Measurements from ENCODE around the gene RPS18. TPM values are rescaled to one million over a fixed set of nuclear protein-coding genes. Genes with fewer than 3 reads are reported as not detected.

The RPS18 gene
- total RNA-seq, 5 donors from 2014 or later (not counting 1 experiment from before 2014, with no cell fraction given) = 3,249 to 4,871 (median 4,590) TPM

DNA sequence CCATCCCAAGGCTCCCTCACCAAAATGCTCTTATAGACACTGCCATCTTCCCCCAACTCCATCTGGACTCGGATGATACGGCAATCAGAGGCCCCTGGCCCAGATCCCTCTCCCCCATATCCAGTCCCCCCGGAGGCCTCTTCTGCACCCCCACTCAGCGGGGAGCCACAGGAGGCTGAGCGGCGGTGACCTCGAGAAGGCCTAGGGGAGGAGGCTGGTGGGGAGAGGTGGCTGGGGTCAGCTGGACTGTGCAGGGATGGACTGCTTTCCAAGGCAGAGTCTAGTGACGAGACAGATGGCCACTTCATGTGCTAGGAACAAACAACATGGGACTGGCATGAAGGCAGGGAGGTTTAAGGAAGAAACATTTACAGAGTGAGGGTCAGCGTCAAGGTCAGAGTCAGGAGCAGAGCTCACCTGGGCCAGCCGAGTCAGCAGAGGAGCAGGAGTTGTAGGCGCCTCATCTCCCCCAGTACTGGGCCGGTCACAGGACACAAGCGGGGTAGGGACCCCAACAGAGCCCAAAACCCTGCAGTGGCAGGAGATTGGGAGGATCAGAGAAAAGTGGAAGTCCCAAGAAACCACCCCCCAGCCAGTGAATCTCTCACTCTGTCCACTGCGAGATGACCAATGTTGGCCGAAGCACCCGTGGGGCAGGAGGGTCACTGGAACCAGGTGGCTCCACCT lies 21.3 kb downstream of the RPS18 start:
- ATAC-seq (replicated peaks in 1 of 4) (no peak), DNase-seq (no peak)
- Mint-ChIP-seq H3K27me3 (no peaks in the 10 kb centered on the region), H3K4me3 (no peak overlapping the region), H3K36me3 (peaks cover 33% of the 10 kb centered on the region), H3K9me3 (no peaks in the 10 kb centered on the region), H3K4me1 (peaks cover 44 to 55% (median 48%) of the 10 kb centered on the region in 3 donors), H3K27ac (no peak overlapping the region)
- 100% methylated on average over 3 of the region's 16 CpGs for WGBS (ENCODE audit: insufficient coverage)
- H3K27me3 ChIP-seq (replicated peaks in 1 of 2; ENCODE audit: control insufficient read depth in 2 of 2, extremely low read depth in 1 of 2, insufficient read depth in 2 of 2, low read length in 1 of 2) = no peaks in the 10 kb centered on the region
- ChIA-PET CTCF (no interaction called here), POLR2A (no interaction called here)
- peaks cover 15 to 38% of the 10 kb centered on the region in 2 experiments for H3K4me1 ChIP-seq (ENCODE audit: control insufficient read depth in 1 of 2, extremely low read depth in 1 of 2, insufficient read depth in 2 of 2, low read length in 2 of 2)
- H3K9me3 ChIP-seq = no peaks in the 10 kb centered on the region
- no peak overlapping the region for H3K27ac ChIP-seq (ENCODE audit: low read length)
- no peak overlapping the region for H3K4me3 ChIP-seq (ENCODE audit: control insufficient read depth in 1 of 2, extremely low read depth in 1 of 2, low read length in 1 of 2)
- peaks cover 3 to 61% of the 10 kb centered on the region in 2 donors for H3K36me3 ChIP-seq (ENCODE audit: control insufficient read depth in 2 of 2, extremely low read depth in 1 of 2, insufficient read depth in 1 of 2, low read length in 1 of 2)

DNA sequence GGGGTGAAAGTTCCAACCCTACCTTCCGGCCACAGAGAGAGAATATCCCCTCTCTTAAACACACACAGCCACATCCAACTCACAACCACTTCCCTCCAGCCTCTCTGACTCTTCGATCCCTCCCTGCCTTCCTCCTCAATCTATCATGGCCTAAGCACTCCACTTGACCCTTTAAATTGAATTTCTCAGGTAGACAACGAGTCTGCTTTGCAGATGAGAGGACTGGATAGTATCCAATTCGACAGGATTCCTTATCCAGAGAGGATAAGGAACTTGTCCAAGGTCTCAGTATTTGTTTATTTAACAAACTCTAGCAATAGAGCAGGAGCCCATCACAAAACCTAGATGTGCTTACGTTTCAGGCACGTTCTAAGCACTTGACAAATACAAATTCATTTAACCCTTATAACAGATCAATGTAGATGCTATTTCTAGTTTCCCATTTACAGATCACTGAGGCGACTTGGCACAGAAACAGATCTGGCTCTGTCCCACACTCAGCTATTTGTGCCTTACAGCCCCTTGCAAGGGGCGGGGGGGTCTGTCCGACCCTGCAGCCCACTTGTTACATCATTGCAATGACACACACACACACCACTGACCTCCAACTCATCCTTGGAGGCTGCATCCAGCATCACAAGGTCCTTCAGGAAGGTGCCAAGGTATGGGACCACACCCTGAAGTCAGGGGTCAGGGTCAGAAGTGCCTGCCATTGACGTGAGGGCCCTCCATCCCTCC lies 22.4 kb downstream of the RPS18 start:
- peaks cover 38 to 47% (median 41%) of the 10 kb centered on the region in 3 donors for H3K4me1 Mint-ChIP-seq
- no peaks in the 10 kb centered on the region for H3K27me3 Mint-ChIP-seq
- H3K27ac ChIP-seq (ENCODE audit: low read length) = no peak overlapping the region
- POLR2A ChIA-PET = no interaction called here
- no peak overlapping the region for H3K4me3 Mint-ChIP-seq
- CTCF ChIA-PET = no interaction called here
- DNase-seq (no peak), ATAC-seq (replicated peaks in 1 of 4) (no peak)
- peaks cover 30% of the 10 kb centered on the region for H3K36me3 Mint-ChIP-seq
- H3K9me3 ChIP-seq = no peaks in the 10 kb centered on the region
- no peaks in the 10 kb centered on the region for H3K9me3 Mint-ChIP-seq
- H3K27me3 ChIP-seq (replicated peaks in 1 of 2; ENCODE audit: control insufficient read depth in 2 of 2, extremely low read depth in 1 of 2, insufficient read depth in 2 of 2, low read length in 1 of 2) = no peaks in the 10 kb centered on the region
- peaks cover 3 to 61% of the 10 kb centered on the region in 2 donors for H3K36me3 ChIP-seq (ENCODE audit: control insufficient read depth in 2 of 2, extremely low read depth in 1 of 2, insufficient read depth in 1 of 2, low read length in 1 of 2)
- peaks cover 13 to 31% of the 10 kb centered on the region in 2 experiments for H3K4me1 ChIP-seq (ENCODE audit: control insufficient read depth in 1 of 2, extremely low read depth in 1 of 2, insufficient read depth in 2 of 2, low read length in 2 of 2)
- WGBS (ENCODE audit: insufficient coverage) = 97% methylated on average over 8 of the region's 10 CpGs
- H3K27ac Mint-ChIP-seq = peak overlapping the region; percentile 41 to 49
- no peak overlapping the region for H3K4me3 ChIP-seq (ENCODE audit: control insufficient read depth in 1 of 2, extremely low read depth in 1 of 2, low read length in 1 of 2)

DNA sequence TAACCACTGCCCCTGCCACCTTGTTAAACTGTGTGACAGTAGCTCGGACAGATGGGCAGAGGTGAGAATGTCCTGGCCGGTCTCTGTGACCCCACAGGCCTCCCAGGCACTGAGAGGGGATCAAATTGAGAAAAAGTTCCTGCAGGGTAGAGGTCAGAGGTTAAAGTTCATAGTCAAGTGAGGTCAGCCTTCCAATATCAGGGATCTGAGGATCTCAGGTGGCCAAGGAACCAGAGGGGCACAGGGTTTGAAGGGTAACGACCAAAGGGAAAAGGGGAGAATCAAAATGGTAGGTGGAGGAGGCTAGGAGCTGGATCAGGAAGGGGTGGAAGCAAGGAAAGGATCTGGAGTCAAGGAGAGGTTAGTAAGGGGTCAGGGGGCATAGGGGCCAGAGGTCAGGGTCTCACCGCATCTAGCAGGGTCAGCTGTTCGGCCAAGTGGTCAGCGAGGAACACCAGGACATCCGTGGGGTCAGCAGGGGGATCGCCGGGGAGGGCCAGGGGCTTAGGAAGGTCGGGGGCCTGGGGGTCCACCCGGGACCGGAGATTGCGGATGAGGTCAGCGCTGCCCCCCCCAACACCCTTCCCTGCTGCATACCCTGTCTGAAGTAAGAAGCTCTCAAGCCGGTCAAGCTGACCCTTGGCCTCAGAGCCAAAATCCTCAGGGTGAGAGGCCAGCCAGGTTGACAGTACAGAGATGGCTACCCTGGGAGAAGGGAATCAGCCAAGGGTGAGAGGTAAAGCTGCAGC lies 23.9 kb downstream of the RPS18 start:
- Mint-ChIP-seq H3K4me3 (peak overlapping the region in 1 of 3 donors; percentile 15), H3K27ac (peak overlapping the region; percentile 55 to 80), H3K9me3 (no peaks in the 10 kb centered on the region), H3K4me1 (peaks cover 33 to 47% (median 38%) of the 10 kb centered on the region in 3 donors), H3K36me3 (peaks cover 33% of the 10 kb centered on the region), H3K27me3 (no peaks in the 10 kb centered on the region)
- H3K4me1 ChIP-seq (ENCODE audit: control insufficient read depth in 1 of 2, extremely low read depth in 1 of 2, insufficient read depth in 2 of 2, low read length in 2 of 2) = peaks cover 7 to 33% of the 10 kb centered on the region in 2 experiments
- DNase-seq = no peak
- WGBS (ENCODE audit: insufficient coverage) = 87% methylated on average over 6 of the region's 15 CpGs
- ChIA-PET POLR2A (interaction anchor here in 1 of 2 donors (0.5 to 1.2 kb wide), 2 partner anchors 13 to 85 kb away, joined by 3 to 4 read pairs; no protein-coding TSS in a partner anchor), CTCF (interaction anchor here in 1 of 2 donors (1.0 kb wide), 1 partner anchor 101 kb away, joined by 3 read pairs; no protein-coding TSS in a partner anchor)
- no peaks in the 10 kb centered on the region for H3K9me3 ChIP-seq
- no peaks in the 10 kb centered on the region for H3K27me3 ChIP-seq (replicated peaks in 1 of 2; ENCODE audit: control insufficient read depth in 2 of 2, extremely low read depth in 1 of 2, insufficient read depth in 2 of 2, low read length in 1 of 2)
- ATAC-seq (replicated peaks in 1 of 4) = no peak
- H3K27ac ChIP-seq (ENCODE audit: low read length) = no peak overlapping the region
- H3K36me3 ChIP-seq (ENCODE audit: control insufficient read depth in 2 of 2, extremely low read depth in 1 of 2, insufficient read depth in 1 of 2, low read length in 1 of 2) = peaks cover 0 to 58% of the 10 kb centered on the region in 2 donors
- H3K4me3 ChIP-seq (ENCODE audit: control insufficient read depth in 1 of 2, extremely low read depth in 1 of 2, low read length in 1 of 2) = no peak overlapping the region

DNA sequence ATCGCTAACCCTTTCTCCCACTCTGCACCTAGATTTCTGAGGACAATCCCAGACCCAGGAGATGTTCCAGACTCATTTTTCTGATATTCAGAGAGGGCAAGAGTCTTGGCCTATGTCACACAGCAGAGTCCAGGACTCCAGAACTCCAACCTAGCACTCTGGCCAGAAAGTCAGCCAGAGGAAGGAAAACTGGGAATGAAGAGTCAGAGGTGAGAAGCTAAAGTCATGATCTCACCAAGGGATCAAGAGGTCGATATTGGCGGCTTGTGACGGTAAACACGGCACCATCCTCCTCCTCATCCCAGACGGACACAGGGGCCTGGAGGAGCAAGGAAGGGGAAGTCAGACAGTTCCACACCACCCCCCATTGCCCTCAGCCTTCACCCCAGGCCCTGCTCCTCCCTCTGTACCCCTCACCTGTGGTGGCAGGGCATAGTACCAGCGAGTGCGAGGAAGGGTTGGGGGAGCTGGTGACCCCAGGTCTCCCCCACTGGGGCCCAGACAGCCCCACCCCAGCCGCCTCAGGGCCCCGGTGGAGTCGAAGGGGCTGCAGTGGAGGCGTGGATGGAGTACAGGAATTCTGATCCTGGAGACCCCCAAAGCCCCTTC lies 25.0 kb downstream of the RPS18 start:
- CTCF ChIA-PET = interaction anchor here in 1 of 2 donors (0.6 to 1.2 kb wide), 3 partner anchors 8 to 102 kb away, joined by 3 to 6 read pairs (median 3); partner anchors contain the start of gene WDR46
- no peaks in the 10 kb centered on the region for H3K9me3 Mint-ChIP-seq
- H3K36me3 Mint-ChIP-seq = peaks cover 32% of the 10 kb centered on the region
- WGBS (ENCODE audit: insufficient coverage) = 100% methylated on average over 3 of the region's 12 CpGs
- Histone ChIP-seq H3K27me3 (replicated peaks in 1 of 2; ENCODE audit: control insufficient read depth in 2 of 2, extremely low read depth in 1 of 2, insufficient read depth in 2 of 2, low read length in 1 of 2) (no peaks in the 10 kb centered on the region), H3K36me3 (ENCODE audit: control insufficient read depth in 2 of 2, extremely low read depth in 1 of 2, insufficient read depth in 1 of 2, low read length in 1 of 2) (peaks cover 0 to 55% of the 10 kb centered on the region in 2 donors), H3K27ac (ENCODE audit: low read length) (peak overlapping the region; percentile 74), H3K4me1 (ENCODE audit: control insufficient read depth in 1 of 2, extremely low read depth in 1 of 2, insufficient read depth in 2 of 2, low read length in 2 of 2) (peaks cover 7 to 36% of the 10 kb centered on the region in 2 experiments), H3K4me3 (ENCODE audit: control insufficient read depth in 1 of 2, extremely low read depth in 1 of 2, low read length in 1 of 2) (peak overlapping the region in 1 of 2 donors; percentile 89), H3K9me3 (no peaks in the 10 kb centered on the region)
- POLR2A ChIA-PET = interaction anchor here (1.2 to 1.9 kb wide), 2 partner anchors 12 to 15 kb away, joined by 4 to 6 read pairs; no protein-coding TSS in a partner anchor
- H3K27me3 Mint-ChIP-seq = no peaks in the 10 kb centered on the region
- peaks cover 29 to 51% (median 37%) of the 10 kb centered on the region in 3 donors for H3K4me1 Mint-ChIP-seq
- ATAC-seq (replicated peaks in 1 of 4) (no peak), DNase-seq (no peak)
- H3K4me3 Mint-ChIP-seq = peak overlapping the region; percentile 53 to 99 (median 63)
- peak overlapping the region; percentile 85 to 87 for H3K27ac Mint-ChIP-seq

DNA sequence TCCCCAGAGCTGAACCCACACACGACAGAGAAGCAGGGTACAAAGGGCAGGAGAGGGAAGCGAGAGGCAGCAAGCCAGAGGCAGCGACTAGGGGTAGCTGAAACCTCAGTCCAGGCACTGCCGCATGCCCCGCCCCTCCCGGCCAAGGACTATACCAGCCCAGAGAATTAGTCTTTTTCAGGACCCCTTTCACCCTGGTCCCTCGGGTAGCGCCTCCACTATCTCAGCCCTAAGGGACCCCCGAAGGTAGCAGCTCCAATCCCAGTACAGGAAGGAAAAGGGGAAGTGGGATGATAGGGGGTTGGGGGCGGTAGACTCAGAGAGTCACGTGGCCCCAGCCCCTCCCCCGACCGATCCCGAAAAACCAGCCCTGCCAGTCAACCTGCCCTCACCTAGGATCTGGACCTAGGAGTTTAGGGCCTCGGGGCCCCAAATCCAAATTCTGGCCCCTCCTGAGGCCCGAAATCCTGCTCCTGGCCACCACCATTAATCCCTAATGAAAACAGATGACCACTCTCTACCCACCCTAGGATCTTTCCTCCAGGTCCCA lies 25.6 kb downstream of the RPS18 start:
- peaks cover 27% of the 10 kb centered on the region for H3K36me3 Mint-ChIP-seq
- DNase-seq (no peak), ATAC-seq (replicated peaks in 1 of 4) (no peak)
- peak overlapping the region in 1 of 2 donors; percentile 89 for H3K4me3 ChIP-seq (ENCODE audit: control insufficient read depth in 1 of 2, extremely low read depth in 1 of 2, low read length in 1 of 2)
- no peaks in the 10 kb centered on the region for H3K9me3 ChIP-seq
- 17% methylated on average over 1 of the region's 16 CpGs for WGBS (ENCODE audit: insufficient coverage)
- H3K27ac Mint-ChIP-seq = peak overlapping the region; percentile 78 to 87
- H3K27me3 ChIP-seq (replicated peaks in 1 of 2; ENCODE audit: control insufficient read depth in 2 of 2, extremely low read depth in 1 of 2, insufficient read depth in 2 of 2, low read length in 1 of 2) = no peaks in the 10 kb centered on the region
- H3K4me1 ChIP-seq (ENCODE audit: control insufficient read depth in 1 of 2, extremely low read depth in 1 of 2, insufficient read depth in 2 of 2, low read length in 2 of 2) = peaks cover 7 to 36% of the 10 kb centered on the region in 2 experiments
- peaks cover 29 to 51% (median 37%) of the 10 kb centered on the region in 3 donors for H3K4me1 Mint-ChIP-seq
- peak overlapping the region; percentile 74 for H3K27ac ChIP-seq (ENCODE audit: low read length)
- H3K27me3 Mint-ChIP-seq = no peaks in the 10 kb centered on the region
- no peaks in the 10 kb centered on the region for H3K9me3 Mint-ChIP-seq
- CTCF ChIA-PET = interaction anchor here in 1 of 2 donors (0.5 to 1.2 kb wide), 7 partner anchors 9 to 223 kb away, joined by 3 to 6 read pairs (median 4); partner anchors contain the start of genes RPS18, VPS52 and WDR46
- peaks cover 0 to 52% of the 10 kb centered on the region in 2 donors for H3K36me3 ChIP-seq (ENCODE audit: control insufficient read depth in 2 of 2, extremely low read depth in 1 of 2, insufficient read depth in 1 of 2, low read length in 1 of 2)
- peak overlapping the region; percentile 53 to 99 (median 63) for H3K4me3 Mint-ChIP-seq
- POLR2A ChIA-PET = interaction anchor here (0.7 to 1.9 kb wide), 3 partner anchors 9 to 15 kb away, joined by 3 to 6 read pairs (median 6); partner anchors contain the start of gene WDR46 (in 2 of the 2)
